Loucy (cell line): ENCODE measurements around the gene RSPO4.

Experiments used
- H2AFZ ChIP-seq: fragments of 200-600 bp; sonication (generic); 2 replicates; pipeline ENCODE4 v1.6.0; 2016; ENCODE audit warnings: antibody characterized with exemption, mild to moderate bottlenecking, low read length, moderate library complexity
- H3F3A ChIP-seq: fragments of 200-600 bp; 2 replicates; pipeline ENCODE4 v1.6.0; 2016; ENCODE audit warnings: antibody characterized with exemption, low read depth, mild to moderate bottlenecking
- H3K27me3 ChIP-seq: fragments of 200-600 bp; sonication (generic); 2 replicates; pipeline ENCODE4 v1.6.1; 2014; ENCODE audit warnings: low read length, mild to moderate bottlenecking; ENCODE audit not compliant: insufficient read depth, poor library complexity, severe bottlenecking
- H3K36me3 ChIP-seq: fragments of 200-600 bp; sonication (generic); 2 replicates; pipeline ENCODE4 v1.6.1; 2016; ENCODE audit warnings: low read length; ENCODE audit not compliant: insufficient read depth
- H3K4me1 ChIP-seq: fragments of 200-600 bp; sonication (generic); 2 replicates; pipeline ENCODE4 v1.5.1; 2014; ENCODE audit warnings: low read length, mild to moderate bottlenecking; ENCODE audit not compliant: insufficient read depth, poor library complexity, severe bottlenecking
- H3K4me2 ChIP-seq: fragments of 200-600 bp; sonication (generic); 2 replicates; pipeline ENCODE4 v1.6.0; 2014; ENCODE audit warnings: antibody characterized with exemption, low read length, low read depth, mild to moderate bottlenecking; ENCODE audit not compliant: poor library complexity, severe bottlenecking
- H3K4me3 ChIP-seq: fragments of 200-600 bp; sonication (generic); 2 replicates; pipeline ENCODE4 v1.5.1; 2014; ENCODE audit warnings: low read length, mild to moderate bottlenecking, mixed read lengths; ENCODE audit not compliant: poor library complexity, severe bottlenecking
- H3K79me2 ChIP-seq: fragments of 200-600 bp; sonication (generic); 2 replicates; pipeline ENCODE4 v1.6.1; 2014; ENCODE audit warnings: low read length; ENCODE audit not compliant: insufficient read depth
- H3K9ac ChIP-seq: fragments of 200-600 bp; sonication (generic); 2 replicates; pipeline ENCODE4 v1.6.0; 2014; ENCODE audit warnings: mild to moderate bottlenecking, low read depth, low read length, moderate library complexity; ENCODE audit not compliant: poor library complexity, severe bottlenecking
- H3K9me2 ChIP-seq: fragments of 200-600 bp; sonication (generic); replicated peaks from 2 replicates; pipeline ENCODE4 v1.6.1; 2016; ENCODE audit warnings: low read depth, low read length, mixed read lengths
- H3K9me3 ChIP-seq: fragments of 200-600 bp; sonication (generic); 2 replicates; pipeline ENCODE4 v1.6.1; 2014; ENCODE audit warnings: mild to moderate bottlenecking, antibody characterized with exemption, low read length, low read depth; ENCODE audit not compliant: insufficient read depth
- H4K20me1 ChIP-seq: fragments of 200-600 bp; sonication (generic); 2 replicates; pipeline ENCODE4 v1.6.0; 2014; ENCODE audit warnings: antibody characterized with exemption, low read length, mild to moderate bottlenecking; ENCODE audit not compliant: insufficient read depth, poor library complexity, severe bottlenecking
- CTCF ChIP-seq: fragments of 200-600 bp; sonication (generic); conservative IDR thresholded peaks from 2 replicates; pipeline ENCODE4 v1.5.1; 2014; ENCODE audit warnings: mild to moderate bottlenecking, antibody characterized with exemption, low read length
- EZH2phosphoT487 ChIP-seq: fragments of 200-600 bp; IDR thresholded peaks from 2 replicates; pipeline ENCODE4 v1.6.1; 2018; ENCODE audit warnings: antibody characterized with exemption, mild to moderate bottlenecking, moderate library complexity, borderline replicate concordance

The RSPO4 gene

GRCh38 chr20:962683-963082 is 39.4 kb downstream of the RSPO4 start:
- H2AFZ ChIP-seq: no peak overlapping the region
- no peaks in the 10 kb centered on the region for H3K27me3 ChIP-seq
- H3K9ac ChIP-seq: no peak overlapping the region
- no peaks in the 10 kb centered on the region for H4K20me1 ChIP-seq
- no peaks in the 10 kb centered on the region for H3K36me3 ChIP-seq
- no peaks in the 10 kb centered on the region for H3K9me2 ChIP-seq
- H3K4me2 ChIP-seq: no peak overlapping the region
- no peak for TF ChIP-seq CTCF
- no peak for TF ChIP-seq EZH2phosphoT487
- peaks cover 3% of the 10 kb centered on the region for H3K4me1 ChIP-seq
- H3K4me3 ChIP-seq: no peak overlapping the region
- H3F3A ChIP-seq: no peaks in the 10 kb centered on the region
- no peaks in the 10 kb centered on the region for H3K79me2 ChIP-seq
- H3K9me3 ChIP-seq: no peaks in the 10 kb centered on the region

- peaks cover 3% of the 10 kb centered on the region for H3K4me1 ChIP-seq
- H3K9me3 ChIP-seq: no peaks in the 10 kb centered on the region
- H3K9me2 ChIP-seq: no peaks in the 10 kb centered on the region
- H3K27me3 ChIP-seq: no peaks in the 10 kb centered on the region
- no peak overlapping the region for H2AFZ ChIP-seq
- no peak overlapping the region for H3K9ac ChIP-seq
- H3F3A ChIP-seq: no peaks in the 10 kb centered on the region
- no peaks in the 10 kb centered on the region for H3K79me2 ChIP-seq
- H3K4me2 ChIP-seq: no peak overlapping the region
- H3K4me3 ChIP-seq: no peak overlapping the region
- H3K36me3 ChIP-seq: no peaks in the 10 kb centered on the region
- TF ChIP-seq EZH2phosphoT487 (no peak), CTCF (no peak)
- no peaks in the 10 kb centered on the region for H4K20me1 ChIP-seq
Observed at GRCh38 chr20:962223-962622, 39.9 kb downstream of the RSPO4 start.

- peaks cover 3% of the 10 kb centered on the region for H3K4me1 ChIP-seq
- H3K4me3 ChIP-seq: no peak overlapping the region
- no peaks in the 10 kb centered on the region for H3K9me3 ChIP-seq
- no peak overlapping the region for H3K4me2 ChIP-seq
- H3K9me2 ChIP-seq: no peaks in the 10 kb centered on the region
- H3K79me2 ChIP-seq: no peaks in the 10 kb centered on the region
- H3K9ac ChIP-seq: no peak overlapping the region
- TF ChIP-seq EZH2phosphoT487 (no peak), CTCF (no peak)
- H4K20me1 ChIP-seq: no peaks in the 10 kb centered on the region
- no peaks in the 10 kb centered on the region for H3K36me3 ChIP-seq
- H3K27me3 ChIP-seq: no peaks in the 10 kb centered on the region
- no peak overlapping the region for H2AFZ ChIP-seq
- no peaks in the 10 kb centered on the region for H3F3A ChIP-seq
Observed at GRCh38 chr20:961768-962167, 40.3 kb downstream of the RSPO4 start.
